Measurements from ENCODE around the gene TAF10. TPM values are rescaled to one million over a fixed set of nuclear protein-coding genes. Genes with fewer than 3 reads are reported as not detected.

The TAF10 gene
- polyA plus RNA-seq, 1 of the 3 experiments (the other 2 are of a cell fraction), result 213 TPM

- Histone ChIP-seq H3K4me1 (ENCODE audit: control insufficient read depth in 1 of 2, insufficient read depth in 2 of 2, low read depth in 1 of 2, low read length in 1 of 2) (peaks cover 17 to 27% of the 10 kb centered on the region in 2 experiments), H3K27ac (ENCODE audit: low read depth in 2 of 2, low read length in 1 of 2) (peak overlapping the region; percentile 90 to 93), H3K9me3 (no peaks in the 10 kb centered on the region), H4K20me1 (ENCODE audit: insufficient read depth) (no peaks in the 10 kb centered on the region; the same call in 1 of the 2 replicates), H3F3A (replicated peaks; ENCODE audit: insufficient read depth) (peaks cover 28% of the 10 kb centered on the region), H2AFZ (ENCODE audit: low read depth) (no peak overlapping the region; the same call in 1 of the 2 replicates), H3K9ac (peak overlapping the region; percentile 24; the same call in 1 of the 2 replicates), H3K4me3 (ENCODE audit: low read depth in 2 of 2, low read length in 1 of 2) (no peak overlapping the region; a peak in 1 of 4 replicates), H3K79me2 (ENCODE audit: insufficient read depth) (peaks cover 7% of the 10 kb centered on the region; the same call in 1 of the 2 replicates), H3K36me3 (replicated peaks in 1 of 2; ENCODE audit: control insufficient read depth in 1 of 2, insufficient read depth in 2 of 2, low read length in 1 of 2) (no peaks in the 10 kb centered on the region), H3K27me3 (ENCODE audit: insufficient read depth) (no peaks in the 10 kb centered on the region), H3K4me2 (peak overlapping the region; percentile 61), H3K9me2 (no peaks in the 10 kb centered on the region)
- DNase-seq, result peak; percentile 56
- POLR2A ChIA-PET, result no interaction called here
- TF ChIP-seq POLR2AphosphoS5 (IDR thresholded peaks at IDR 0.05; ENCODE audit: low read depth, low read length), result peak; percentile 75
- TF ChIP-seq RCOR1 (IDR thresholded peaks at IDR 0.05; ENCODE audit: low read length), result no peak
- peak; percentile 76; the same call in 1 of the 2 replicates for TF ChIP-seq FOXM1 (IDR thresholded peaks at IDR 0.05; ENCODE audit: low read depth)
- TF ChIP-seq MEF2A (IDR thresholded peaks at IDR 0.05; ENCODE audit: borderline replicate concordance, low read depth), result no peak
- TF ChIP-seq SIN3A (IDR thresholded peaks at IDR 0.05; ENCODE audit: borderline replicate concordance, low read depth, low read length), result no peak; the same call in 1 of the 2 replicates
- TF ChIP-seq PBX3 (IDR thresholded peaks at IDR 0.05), result peak; percentile 77
- peak; percentile 97 for TF ChIP-seq TCF12 (IDR thresholded peaks at IDR 0.05)
- peak; percentile 10 to 85; a peak in 1 of 4 replicates for TF ChIP-seq EP300 (IDR thresholded peaks at IDR 0.05; ENCODE audit: borderline replicate concordance in 1 of 2, low read depth in 1 of 2, low read length in 1 of 2)
- no peak for TF ChIP-seq USF2 (IDR thresholded peaks at IDR 0.05; ENCODE audit: borderline replicate concordance, low read depth, low read length)
- no peak for TF ChIP-seq CHD2 (IDR thresholded peaks at IDR 0.05; ENCODE audit: low read length, partially characterized antibody)
- peak; percentile 64 for TF ChIP-seq JUND (IDR thresholded peaks at IDR 0.05)
- 0 out of 2 replicates have a peak, but pooled peaks have one; percentile 4 for TF ChIP-seq GABPA (IDR thresholded peaks at IDR 0.05; ENCODE audit: low read depth)
- peak; percentile 99 for TF ChIP-seq NFIC (IDR thresholded peaks at IDR 0.05; ENCODE audit: borderline replicate concordance)
- TF ChIP-seq YY1 (IDR thresholded peaks at IDR 0.05; ENCODE audit: low read depth), result peak; percentile 31; the same call in 1 of the 2 replicates
- peak; percentile 45; the same call in 1 of the 2 replicates for TF ChIP-seq MAX (IDR thresholded peaks at IDR 0.05; ENCODE audit: low read depth)
- TF ChIP-seq FOSL2 (IDR thresholded peaks at IDR 0.05; ENCODE audit: borderline replicate concordance, low read depth), result peak; percentile 28; the same call in 1 of the 2 replicates
- TF ChIP-seq RXRA (IDR thresholded peaks at IDR 0.05; ENCODE audit: borderline replicate concordance, low read depth), result peak; percentile 51; the same call in 1 of the 2 replicates
- no peak; the same call in 1 of the 2 replicates for TF ChIP-seq SMC3 (IDR thresholded peaks at IDR 0.05; ENCODE audit: low read depth, low read length)
- TF ChIP-seq GATA2 (CRISPR knock-in tag; IDR thresholded peaks at IDR 0.05), result no peak
- TF ChIP-seq TEAD4 (IDR thresholded peaks at IDR 0.05; ENCODE audit: borderline replicate concordance, insufficient read depth), result peak; percentile 76; the same call in 1 of the 2 replicates
- CTCF ChIA-PET, result interaction anchor here (1.0 to 2.2 kb wide), 3 partner anchors 28 to 107 kb away, joined by 3 to 6 read pairs (median 5); partner anchors contain the start of gene MRPL17
- 11% methylated on average over 5 of the region's 6 CpGs for WGBS (ENCODE audit: low lambda C conversion rate)
These were observed 35.3 kb downstream of the TAF10 start for GRCh38 chr11:6576471-6577373.

All from SK-N-SH (cell line).